Spleen (tissue), 7 donors: ENCODE measurements around the gene RNPEPL1.

ENCODE experiments used
- CTCF ChIP-seq, 11 experiments: fragments of 200-600 bp in 7 of 11; fragments of 450-650 bp in 4 of 11; sonication (generic) in 4 of 11; IDR thresholded peaks in 8 of 11; conservative IDR thresholded peaks in 3 of 11; 1 replicate in 7 of 11; 2 replicates in 4 of 11; pipeline versions ENCODE4 v1.4.0 to v1.8.0; 2016 to 2021; ENCODE audit warnings: antibody characterized with exemption in 11 of 11, inconsistent platforms in 4 of 11, mild to moderate bottlenecking in 1 of 11
- POLR2A ChIP-seq, 3 donors: fragments of 450-650 bp; IDR thresholded peaks; one replicate each; pipeline ENCODE4 v1.5.1; 2017; ENCODE audit warnings: antibody characterized with exemption in 3 of 3, mild to moderate bottlenecking in 1 of 3
- POLR2AphosphoS5 ChIP-seq, 3 donors: sonication (generic); formaldehyde crosslinking; IDR thresholded peaks; one replicate each; pipeline ENCODE4 v1.5.1; 2017; ENCODE audit warnings: antibody characterized with exemption in 3 of 3
- donor health status: DM: no; HTN: no; CAD: no; lungs with moderate emphysema.
- donor health status: DM: no; HTN: no; CAD: no.
- donor health status: DM: no; HTN: no; CAD: no.

- no peak for TF ChIP-seq POLR2A (IDR thresholded peaks at IDR 0.05)
- no peak for TF ChIP-seq CTCF (IDR thresholded peaks at IDR 0.05 in 8 of 11, conservative IDR thresholded peaks at IDR 0.05 in 3 of 11)
- TF ChIP-seq POLR2AphosphoS5 (IDR thresholded peaks at IDR 0.05): no peak
Measured at GRCh38 chr2:240585681-240586197, 17.5 kb downstream of the RNPEPL1 start.
